ENCODE data around the gene PTPN7. TPM values are rescaled to one million over a fixed set of nuclear protein-coding genes. Genes with fewer than 3 reads are reported as not detected.
"Not testable (repeated sequence)": the region's sequence is repeated elsewhere in the genome, so short reads cannot be mapped to it uniquely, and the experiment has no call there.

The PTPN7 gene
- total RNA-seq, 2 donors from 2014 or later = 4.3 to 6.1 TPM

DNA sequence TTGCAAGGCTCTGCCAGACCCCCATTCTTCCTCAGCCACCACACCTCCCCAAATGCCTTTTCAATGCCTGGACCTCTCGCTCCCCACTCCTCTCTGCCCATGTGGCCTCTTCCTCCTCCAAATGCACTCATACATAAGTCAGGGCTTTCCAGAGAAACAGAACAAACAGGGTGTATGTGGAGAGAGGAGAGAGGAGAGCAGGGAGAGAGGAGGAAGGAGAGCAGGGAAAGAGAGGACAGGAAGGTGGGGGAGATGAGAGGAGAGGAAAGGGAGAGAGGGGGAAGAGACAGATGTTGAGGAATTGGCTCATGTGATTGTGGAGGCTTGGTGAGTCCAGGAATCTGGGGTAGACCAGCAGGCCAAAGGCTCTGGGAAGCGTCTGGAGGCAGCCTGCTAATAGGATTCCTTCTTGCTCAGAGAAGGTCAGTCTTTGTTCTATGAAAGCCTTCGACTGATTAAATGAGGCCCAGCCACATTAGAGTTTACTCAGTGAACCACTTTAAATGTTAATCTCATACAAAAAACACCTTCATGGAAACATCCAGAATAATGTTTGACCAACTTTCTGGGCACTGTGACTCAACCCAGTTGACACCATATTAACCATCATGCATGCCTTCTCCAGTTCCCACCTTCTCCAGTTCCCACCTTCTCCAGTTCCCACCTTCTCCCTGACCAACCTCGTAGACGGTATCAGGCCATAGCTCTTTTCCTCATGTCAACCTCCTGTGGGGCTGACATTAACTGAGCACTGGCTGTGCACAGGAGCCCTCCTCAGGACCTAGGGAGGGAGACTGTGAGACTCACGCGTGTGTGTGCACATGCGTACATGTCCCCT lies 21.9 kb upstream of the PTPN7 start:
- H3K27ac ChIP-seq = no peak overlapping the region
- DNase-seq (ENCODE audit: low spot score) (no peak), ATAC-seq (ENCODE audit: insufficient number of reproducible peaks, low FRiP score, low read depth) (no peak)
- no peak overlapping the region for H3K4me3 ChIP-seq
- TF ChIP-seq, protein P1, sequence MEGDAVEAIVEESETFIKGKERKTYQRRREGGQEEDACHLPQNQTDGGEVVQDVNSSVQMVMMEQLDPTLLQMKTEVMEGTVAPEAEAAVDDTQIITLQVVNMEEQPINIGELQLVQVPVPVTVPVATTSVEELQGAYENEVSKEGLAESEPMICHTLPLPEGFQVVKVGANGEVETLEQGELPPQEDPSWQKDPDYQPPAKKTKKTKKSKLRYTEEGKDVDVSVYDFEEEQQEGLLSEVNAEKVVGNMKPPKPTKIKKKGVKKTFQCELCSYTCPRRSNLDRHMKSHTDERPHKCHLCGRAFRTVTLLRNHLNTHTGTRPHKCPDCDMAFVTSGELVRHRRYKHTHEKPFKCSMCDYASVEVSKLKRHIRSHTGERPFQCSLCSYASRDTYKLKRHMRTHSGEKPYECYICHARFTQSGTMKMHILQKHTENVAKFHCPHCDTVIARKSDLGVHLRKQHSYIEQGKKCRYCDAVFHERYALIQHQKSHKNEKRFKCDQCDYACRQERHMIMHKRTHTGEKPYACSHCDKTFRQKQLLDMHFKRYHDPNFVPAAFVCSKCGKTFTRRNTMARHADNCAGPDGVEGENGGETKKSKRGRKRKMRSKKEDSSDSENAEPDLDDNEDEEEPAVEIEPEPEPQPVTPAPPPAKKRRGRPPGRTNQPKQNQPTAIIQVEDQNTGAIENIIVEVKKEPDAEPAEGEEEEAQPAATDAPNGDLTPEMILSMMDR (IDR thresholded peaks at IDR 0.05) = no peak
- H3K9me3 ChIP-seq = no peaks in the 10 kb centered on the region
- H3K27me3 ChIP-seq (replicated peaks; ENCODE audit: insufficient read depth) = no peaks in the 10 kb centered on the region
- no peaks in the 10 kb centered on the region for H3K36me3 ChIP-seq
- peaks cover 0 to 24% of the 10 kb centered on the region in 2 donors for H3K4me1 ChIP-seq (ENCODE audit: control insufficient read depth in 1 of 2, low read depth in 2 of 2)

GRCh38 chr1:202181586-202181985 lies 21.2 kb upstream of the PTPN7 start:
- TF ChIP-seq, protein P1 (IDR thresholded peaks at IDR 0.05) = no peak
- Histone ChIP-seq H3K27me3 (replicated peaks; ENCODE audit: insufficient read depth) (no peaks in the 10 kb centered on the region), H3K9me3 (no peaks in the 10 kb centered on the region), H3K36me3 (no peaks in the 10 kb centered on the region), H3K27ac (no peak overlapping the region), H3K4me1 (ENCODE audit: control insufficient read depth in 1 of 2, low read depth in 2 of 2) (peaks cover 0 to 18% of the 10 kb centered on the region in 2 donors), H3K4me3 (no peak overlapping the region)
- no peak for DNase-seq (ENCODE audit: low spot score)
- ATAC-seq (ENCODE audit: insufficient number of reproducible peaks, low FRiP score, low read depth) = no peak

DNA sequence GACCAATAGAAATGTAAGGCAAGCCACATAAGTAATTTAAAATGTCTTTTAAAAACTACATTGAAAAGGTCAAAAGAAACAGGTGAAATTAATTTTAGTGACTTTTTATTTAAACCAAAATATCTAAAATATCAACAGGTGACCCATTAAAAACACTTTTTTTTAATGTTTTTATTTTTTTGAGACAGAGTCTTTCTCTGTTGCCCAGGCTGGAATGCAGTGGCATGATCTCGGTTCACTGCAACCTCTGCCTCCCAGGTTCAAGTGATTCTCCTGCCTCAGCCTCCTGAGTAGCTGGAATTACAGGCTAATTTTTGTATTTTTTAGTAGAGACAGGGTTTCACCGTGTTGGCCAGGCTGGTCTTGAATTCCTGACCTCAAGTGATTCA lies 20.3 kb upstream of the PTPN7 start:
- not testable (repeated sequence) for H3K27ac ChIP-seq; H3K4me3 ChIP-seq; H3K36me3 ChIP-seq; H3K9me3 ChIP-seq; DNase-seq (ENCODE audit: low spot score); ATAC-seq (ENCODE audit: insufficient number of reproducible peaks, low FRiP score, low read depth); H3K27me3 ChIP-seq (replicated peaks; ENCODE audit: insufficient read depth)
- H3K4me1 ChIP-seq (ENCODE audit: control insufficient read depth in 1 of 2, low read depth in 2 of 2) = peaks cover 0 to 14% of the 10 kb centered on the region in 2 donors

DNA sequence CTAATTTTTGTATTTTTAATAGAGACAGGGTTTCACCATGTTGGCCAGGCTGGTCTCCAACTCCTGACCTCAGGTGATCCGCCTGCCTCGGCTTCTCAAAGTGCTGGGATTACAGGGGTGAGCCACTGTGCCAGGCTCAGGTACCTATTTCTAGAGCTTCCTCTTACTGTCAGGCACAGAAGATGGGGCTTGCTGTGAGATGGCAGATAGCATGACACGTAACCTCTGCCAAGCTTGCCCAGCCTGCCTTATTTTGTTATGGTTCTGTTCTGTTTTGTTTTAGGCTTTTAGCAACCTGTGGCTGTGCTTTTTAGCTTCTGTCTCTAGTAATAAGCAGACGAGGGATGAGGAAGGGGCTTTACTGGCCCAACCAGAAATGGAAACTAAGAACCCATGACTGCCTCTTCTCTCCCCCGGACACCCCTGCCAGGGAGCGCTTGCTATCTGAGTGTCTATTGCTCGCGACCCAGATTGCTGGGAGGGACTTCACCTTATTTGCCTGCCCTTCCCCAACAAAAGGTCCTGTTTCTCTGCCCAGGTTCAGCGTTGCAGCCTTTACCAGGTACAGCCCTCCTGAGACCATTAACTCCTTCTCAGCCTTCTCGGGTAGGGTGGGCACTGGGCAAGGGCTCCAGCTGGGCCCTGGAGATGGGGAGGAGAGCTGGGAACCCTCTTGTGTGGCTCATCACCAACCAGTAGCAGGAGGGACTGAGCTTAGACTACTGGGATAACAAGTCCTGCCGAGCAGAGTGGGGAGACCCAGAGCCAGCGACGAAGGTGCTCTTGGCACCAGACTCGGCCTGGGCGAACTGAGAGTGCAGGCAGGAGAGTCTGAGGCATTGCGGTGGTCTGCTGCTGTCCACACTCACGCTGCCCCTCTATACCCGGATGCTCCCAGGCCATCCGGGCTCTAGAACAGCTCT lies 19.7 kb upstream of the PTPN7 start:
- Histone ChIP-seq H3K4me1 (ENCODE audit: control insufficient read depth in 1 of 2, low read depth in 2 of 2) (peaks cover 0 to 9% of the 10 kb centered on the region in 2 donors), H3K4me3 (no peak overlapping the region), H3K36me3 (no peaks in the 10 kb centered on the region), H3K27ac (no peak overlapping the region), H3K27me3 (replicated peaks; ENCODE audit: insufficient read depth) (no peaks in the 10 kb centered on the region), H3K9me3 (no peaks in the 10 kb centered on the region)
- ATAC-seq (ENCODE audit: insufficient number of reproducible peaks, low FRiP score, low read depth) (no peak), DNase-seq (ENCODE audit: low spot score) (no peak)
- TF ChIP-seq, protein P1 (IDR thresholded peaks at IDR 0.05) = no peak

GRCh38 chr1:202176949-202177927 lies 16.8 kb upstream of the PTPN7 start:
- H3K4me1 ChIP-seq (ENCODE audit: control insufficient read depth in 1 of 2, low read depth in 2 of 2) = no peaks in the 10 kb centered on the region
- no peak overlapping the region for H3K27ac ChIP-seq
- no peaks in the 10 kb centered on the region for H3K9me3 ChIP-seq
- no peak overlapping the region for H3K4me3 ChIP-seq
- H3K36me3 ChIP-seq = no peaks in the 10 kb centered on the region
- H3K27me3 ChIP-seq (replicated peaks; ENCODE audit: insufficient read depth) = no peaks in the 10 kb centered on the region
- ATAC-seq (ENCODE audit: insufficient number of reproducible peaks, low FRiP score, low read depth) = no peak
- DNase-seq (ENCODE audit: low spot score) = no peak
- TF ChIP-seq, protein P1 (IDR thresholded peaks at IDR 0.05) = no peak
